Mucosa of rectum (tissue), 2 donors: Measurements from ENCODE around the gene SOWAHD.

ENCODE experiments used
- H3K27ac ChIP-seq, 2 donors: one replicate each; pipeline ENCODE4 v1.7.0; 2013; ENCODE audit warnings: inconsistent platforms in 2 of 2, low read depth in 2 of 2, low read length in 2 of 2
- H3K27me3 ChIP-seq, 2 donors: one replicate each; pipeline ENCODE4 v1.7.0; 2013; ENCODE audit warnings: low read length in 2 of 2; ENCODE audit not compliant: control insufficient read depth in 2 of 2, insufficient read depth in 2 of 2
- H3K36me3 ChIP-seq, 2 donors: one replicate each; pipeline ENCODE4 v1.7.0; 2013; ENCODE audit warnings: low read length in 2 of 2; ENCODE audit not compliant: control insufficient read depth in 2 of 2, insufficient read depth in 2 of 2
- H3K4me1 ChIP-seq, 2 donors: one replicate each; pipeline ENCODE4 v1.7.0; 2013; ENCODE audit warnings: low read length in 2 of 2, mild to moderate bottlenecking in 1 of 2; ENCODE audit not compliant: control insufficient read depth in 2 of 2, insufficient read depth in 2 of 2
- H3K4me3 ChIP-seq, 2 donors: one replicate each; pipeline ENCODE4 v1.7.0; 2013; ENCODE audit warnings: low read length in 2 of 2
- H3K9ac ChIP-seq, 2 donors: one replicate each; pipeline ENCODE4 v1.7.0; 2013; ENCODE audit warnings: low read length in 2 of 2, low read depth in 1 of 2, mild to moderate bottlenecking in 1 of 2
- H3K9me3 ChIP-seq, 2 donors: one replicate each; pipeline ENCODE4 v1.7.0; 2013; ENCODE audit warnings: low read length in 2 of 2; ENCODE audit not compliant: control insufficient read depth in 2 of 2
- donor health status: healthy.
- donor health status: Normal muscosa, but diverticular disease.

SOWAHD gene, protein sequence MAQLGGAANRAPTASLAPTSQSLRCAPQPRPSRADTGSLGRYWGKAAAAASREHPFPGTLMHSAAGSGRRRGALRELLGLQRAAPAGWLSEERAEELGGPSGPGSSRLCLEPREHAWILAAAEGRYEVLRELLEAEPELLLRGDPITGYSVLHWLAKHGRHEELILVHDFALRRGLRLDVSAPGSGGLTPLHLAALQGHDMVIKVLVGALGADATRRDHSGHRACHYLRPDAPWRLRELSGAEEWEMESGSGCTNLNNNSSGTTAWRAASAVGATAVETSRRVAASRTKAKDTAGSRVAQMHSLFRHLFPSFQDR

GRCh38 chrX:119757979-119758730, at the start of gene SOWAHD:
Gene SOWAHD (plus strand): TSS chrX:119758588. CDS start chrX:119758668, 80 bp downstream.
- Histone ChIP-seq H3K9me3 (no peaks in the 10 kb centered on the region), H3K4me1 (peaks cover 9 to 15% of the 10 kb centered on the region in 2 donors), H3K27me3 (no peaks in the 10 kb centered on the region), H3K4me3 (peak within 1 kb of the TSS; percentile 65 to 66), H3K27ac (peak within 1 kb of the TSS; percentile 83 to 91), H3K9ac (peak within 1 kb of the TSS; percentile 63 to 71), H3K36me3 (no peaks in the 10 kb centered on the region)

- Histone ChIP-seq H3K4me1 (no peaks in the 10 kb centered on the region), H3K4me3 (no peak overlapping the region), H3K9me3 (no peaks in the 10 kb centered on the region), H3K9ac (no peak overlapping the region), H3K27me3 (no peaks in the 10 kb centered on the region), H3K36me3 (no peaks in the 10 kb centered on the region), H3K27ac (no peak overlapping the region)
Observed at GRCh38 chrX:119708936-119709335, 49.5 kb upstream of the SOWAHD start.

DNA sequence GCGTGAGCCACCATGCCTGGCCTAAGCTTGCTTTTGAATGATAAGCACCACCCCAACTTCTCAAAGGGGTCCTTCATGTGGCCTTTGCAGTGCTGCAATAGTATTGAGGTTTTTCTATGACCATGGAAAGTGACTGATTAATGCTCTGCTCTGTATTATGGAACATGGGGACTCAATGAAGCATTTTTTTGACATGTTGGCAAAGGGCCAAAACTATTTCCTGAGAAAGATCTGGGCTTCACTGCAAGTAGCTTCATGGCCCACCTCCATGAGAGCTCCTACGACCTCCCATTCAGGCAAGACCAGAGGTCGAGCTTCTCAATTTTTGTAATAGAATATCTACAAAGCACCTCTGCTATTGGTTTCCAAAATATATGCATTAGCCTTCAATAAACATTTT, 48.8 kb upstream of the SOWAHD start:
- Histone ChIP-seq H3K9ac (no peak overlapping the region), H3K4me3 (no peak overlapping the region), H3K36me3 (no peaks in the 10 kb centered on the region), H3K4me1 (no peaks in the 10 kb centered on the region), H3K27ac (no peak overlapping the region), H3K27me3 (no peaks in the 10 kb centered on the region), H3K9me3 (no peaks in the 10 kb centered on the region)

DNA sequence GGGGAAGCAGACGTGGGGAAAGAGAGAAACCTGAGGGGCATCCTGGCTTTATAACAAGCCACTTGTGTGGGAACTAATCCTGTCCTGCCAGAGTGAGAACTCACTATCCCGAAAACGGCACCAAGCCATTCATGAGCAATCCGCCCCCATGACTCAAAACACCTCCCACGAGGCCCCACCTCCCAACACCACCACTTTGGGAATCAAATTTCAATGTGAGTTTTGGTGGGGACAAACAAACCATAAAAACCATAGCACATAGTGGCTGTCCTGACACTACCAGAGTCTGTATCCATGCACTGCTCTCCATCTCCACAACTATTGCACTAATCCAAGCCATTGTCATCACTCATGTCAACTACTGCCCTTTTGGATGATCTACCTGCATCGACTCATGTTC, 36.9 kb upstream of the SOWAHD start:
- Histone ChIP-seq H3K4me1 (no peaks in the 10 kb centered on the region), H3K9ac (no peak overlapping the region), H3K4me3 (no peak overlapping the region), H3K9me3 (no peaks in the 10 kb centered on the region), H3K27ac (no peak overlapping the region), H3K27me3 (no peaks in the 10 kb centered on the region), H3K36me3 (no peaks in the 10 kb centered on the region)

GRCh38 chrX:119721926-119722325, 36.5 kb upstream of the SOWAHD start:
- H3K27me3 ChIP-seq = no peaks in the 10 kb centered on the region
- no peak overlapping the region for H3K27ac ChIP-seq
- no peaks in the 10 kb centered on the region for H3K9me3 ChIP-seq
- H3K9ac ChIP-seq = no peak overlapping the region
- H3K4me1 ChIP-seq = no peaks in the 10 kb centered on the region
- H3K36me3 ChIP-seq = no peaks in the 10 kb centered on the region
- H3K4me3 ChIP-seq = no peak overlapping the region

GRCh38 chrX:119726900-119727555, 31.4 kb upstream of the SOWAHD start:
- H3K36me3 ChIP-seq = no peaks in the 10 kb centered on the region
- H3K4me3 ChIP-seq = no peak overlapping the region
- H3K9ac ChIP-seq = no peak overlapping the region
- no peaks in the 10 kb centered on the region for H3K9me3 ChIP-seq
- H3K27me3 ChIP-seq = peaks cover 0 to 3% of the 10 kb centered on the region in 2 donors
- H3K27ac ChIP-seq = no peak overlapping the region
- H3K4me1 ChIP-seq = no peaks in the 10 kb centered on the region

DNA sequence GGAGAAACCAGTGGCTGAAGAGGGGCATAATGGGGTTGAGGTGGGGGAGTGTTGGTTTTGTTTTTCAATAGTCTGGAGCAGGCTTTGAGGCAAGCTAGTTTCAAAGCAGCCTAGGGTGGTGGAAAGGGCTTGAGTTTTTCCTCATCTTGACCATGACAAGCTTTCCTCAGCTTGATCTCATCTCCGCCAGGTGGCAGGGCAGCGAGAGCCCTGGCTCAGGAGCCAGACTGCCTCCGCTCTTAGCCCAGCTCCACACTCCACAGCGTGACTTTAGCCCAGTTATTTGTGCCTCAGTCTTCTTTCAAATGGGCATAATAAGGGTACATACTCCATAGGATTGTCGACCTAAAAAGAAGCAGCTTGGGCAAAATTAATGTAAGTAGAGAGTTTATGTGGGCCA, 29.9 kb upstream of the SOWAHD start:
- peaks cover 0 to 3% of the 10 kb centered on the region in 2 donors for H3K27me3 ChIP-seq
- H3K9me3 ChIP-seq = no peaks in the 10 kb centered on the region
- no peak overlapping the region for H3K27ac ChIP-seq
- no peak overlapping the region for H3K4me3 ChIP-seq
- H3K9ac ChIP-seq = no peak overlapping the region
- no peaks in the 10 kb centered on the region for H3K36me3 ChIP-seq
- no peaks in the 10 kb centered on the region for H3K4me1 ChIP-seq

- Histone ChIP-seq H3K9me3 (no peaks in the 10 kb centered on the region), H3K4me1 (no peaks in the 10 kb centered on the region), H3K9ac (no peak overlapping the region), H3K36me3 (no peaks in the 10 kb centered on the region), H3K27me3 (peaks cover 0 to 3% of the 10 kb centered on the region in 2 donors), H3K27ac (no peak overlapping the region), H3K4me3 (no peak overlapping the region)
Observed at GRCh38 chrX:119729408-119730201, 28.8 kb upstream of the SOWAHD start.

DNA sequence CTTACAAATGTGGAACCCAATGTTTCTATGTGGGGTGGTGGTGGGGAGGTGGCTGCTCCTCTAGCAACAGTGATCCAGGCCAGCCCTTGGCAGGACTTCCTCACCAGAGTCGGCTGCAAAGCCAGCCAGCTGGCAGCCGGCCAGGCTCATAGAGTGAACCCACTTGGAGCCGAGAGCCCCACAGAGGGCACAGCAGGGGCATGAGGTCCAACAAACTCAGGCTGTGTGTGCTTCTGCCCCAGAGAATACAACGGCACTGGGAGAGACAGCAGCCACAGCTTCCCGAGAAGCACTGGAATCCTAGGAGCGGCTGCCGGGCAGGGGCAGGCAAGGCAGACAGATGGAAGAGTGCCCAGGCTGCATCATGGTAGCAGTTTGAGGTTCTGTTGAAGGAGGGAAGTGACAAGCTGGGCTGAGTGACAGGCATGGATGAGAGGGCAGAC, 23.5 kb upstream of the SOWAHD start:
- H3K27me3 ChIP-seq = peaks cover 0 to 9% of the 10 kb centered on the region in 2 donors
- H3K27ac ChIP-seq = no peak overlapping the region
- H3K9ac ChIP-seq = no peak overlapping the region
- no peaks in the 10 kb centered on the region for H3K4me1 ChIP-seq
- H3K9me3 ChIP-seq = no peaks in the 10 kb centered on the region
- H3K36me3 ChIP-seq = no peaks in the 10 kb centered on the region
- H3K4me3 ChIP-seq = no peak overlapping the region
